Brain microvascular endothelial cell (primary cell): ENCODE results near the gene AK2.
A peak's percentile ranks its signal among the peaks of the same experiment; 100 is the strongest.
"Not testable (repeated sequence)": the region's sequence is repeated elsewhere in the genome, so short reads cannot be mapped to it uniquely, and the experiment has no call there.

ENCODE experiments used
- DNase-seq: peaks from one replicate; pipeline ENCODE4 v3.0.0-alpha.2; 2020
- H3K27ac ChIP-seq: fragments of 250-450 bp; sonication (Bioruptor Pico); 2 replicates; pipeline ENCODE4 v1.5.1; 2020; ENCODE audit warnings: mild to moderate bottlenecking, moderate library complexity
- H3K27me3 ChIP-seq: fragments of 250-450 bp; sonication (Bioruptor Pico); replicated peaks from 2 replicates; pipeline ENCODE4 v1.5.1; 2020; ENCODE audit warnings: mild to moderate bottlenecking
- H3K36me3 ChIP-seq: fragments of 250-450 bp; sonication (Bioruptor Pico); replicated peaks from 2 replicates; pipeline ENCODE4 v1.5.1; 2020; ENCODE audit warnings: mild to moderate bottlenecking
- H3K4me3 ChIP-seq: 2 replicates; pipeline ENCODE4 v1.5.1; 2011; ENCODE audit warnings: low read depth, mild to moderate bottlenecking, control low read depth, low read length, moderate library complexity
- in situ Hi-C: cut with HindIII; loops from 2 replicates; pipeline ENCODE4 v1.10.0; 2017; ENCODE audit warnings: low sequenced_read_pairs, low pct_ligation_motif_present
- TF ChIP-seq, protein P1 (sequence below): IDR thresholded peaks from 2 replicates; pipeline ENCODE4 v1.5.1; 2011; ENCODE audit warnings: low read depth, mild to moderate bottlenecking, moderate library complexity, low read length, control low read depth, inconsistent platforms; ENCODE audit errors: missing control alignments

AK2 gene

DNA sequence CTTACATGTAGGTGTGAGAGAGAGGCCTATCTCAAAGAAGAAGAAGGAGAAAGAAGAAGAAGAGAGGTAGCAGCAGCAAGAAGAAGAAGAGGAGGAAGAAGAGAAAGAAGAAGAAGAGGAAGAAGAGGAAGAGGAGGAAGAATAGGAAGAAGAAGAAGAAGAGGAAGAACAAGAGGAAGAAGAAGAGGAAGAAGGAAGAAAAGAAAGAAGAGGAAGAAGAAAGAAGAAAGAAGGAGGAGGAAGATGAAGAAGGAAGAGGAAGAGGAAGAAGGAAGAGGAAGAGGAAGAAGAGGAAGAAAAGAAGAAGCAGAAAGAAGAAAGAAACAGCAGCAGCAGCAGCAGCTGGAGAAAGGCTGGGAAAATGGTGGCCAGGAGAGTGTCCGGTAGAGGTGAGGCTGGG, 33.9 kb upstream of the AK2 start:
- no peaks in the 10 kb centered on the region for H3K36me3 ChIP-seq
- no peaks in the 10 kb centered on the region for H3K27me3 ChIP-seq
- DNase-seq: no peak
- in situ Hi-C loops: no loop called here
- no peak overlapping the region for H3K4me3 ChIP-seq
- no peak overlapping the region for H3K27ac ChIP-seq
- TF ChIP-seq, protein P1, sequence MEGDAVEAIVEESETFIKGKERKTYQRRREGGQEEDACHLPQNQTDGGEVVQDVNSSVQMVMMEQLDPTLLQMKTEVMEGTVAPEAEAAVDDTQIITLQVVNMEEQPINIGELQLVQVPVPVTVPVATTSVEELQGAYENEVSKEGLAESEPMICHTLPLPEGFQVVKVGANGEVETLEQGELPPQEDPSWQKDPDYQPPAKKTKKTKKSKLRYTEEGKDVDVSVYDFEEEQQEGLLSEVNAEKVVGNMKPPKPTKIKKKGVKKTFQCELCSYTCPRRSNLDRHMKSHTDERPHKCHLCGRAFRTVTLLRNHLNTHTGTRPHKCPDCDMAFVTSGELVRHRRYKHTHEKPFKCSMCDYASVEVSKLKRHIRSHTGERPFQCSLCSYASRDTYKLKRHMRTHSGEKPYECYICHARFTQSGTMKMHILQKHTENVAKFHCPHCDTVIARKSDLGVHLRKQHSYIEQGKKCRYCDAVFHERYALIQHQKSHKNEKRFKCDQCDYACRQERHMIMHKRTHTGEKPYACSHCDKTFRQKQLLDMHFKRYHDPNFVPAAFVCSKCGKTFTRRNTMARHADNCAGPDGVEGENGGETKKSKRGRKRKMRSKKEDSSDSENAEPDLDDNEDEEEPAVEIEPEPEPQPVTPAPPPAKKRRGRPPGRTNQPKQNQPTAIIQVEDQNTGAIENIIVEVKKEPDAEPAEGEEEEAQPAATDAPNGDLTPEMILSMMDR: no peak

DNA sequence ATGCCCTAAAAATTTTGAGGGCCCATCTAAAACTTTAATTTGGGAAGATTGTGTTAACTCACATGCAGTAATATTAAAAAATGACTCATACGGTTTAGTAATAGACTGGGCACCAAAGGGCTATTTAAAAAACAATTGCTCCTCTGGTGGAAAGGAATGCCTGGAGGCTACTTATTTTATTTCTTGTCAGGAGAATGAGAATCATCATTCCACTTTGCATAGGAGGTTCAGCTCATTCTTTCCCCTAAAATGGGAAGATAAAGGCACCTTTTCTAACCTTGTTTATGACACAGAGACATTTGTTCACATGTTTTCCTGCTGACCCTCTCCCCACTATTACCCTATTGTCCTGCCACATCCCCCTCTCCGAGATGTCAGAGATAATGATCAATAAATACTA, 31.4 kb upstream of the AK2 start:
- H3K27me3 ChIP-seq, H3K27ac ChIP-seq, DNase-seq, H3K36me3 ChIP-seq, H3K4me3 ChIP-seq, in situ Hi-C loops: not testable (repeated sequence)

DNA sequence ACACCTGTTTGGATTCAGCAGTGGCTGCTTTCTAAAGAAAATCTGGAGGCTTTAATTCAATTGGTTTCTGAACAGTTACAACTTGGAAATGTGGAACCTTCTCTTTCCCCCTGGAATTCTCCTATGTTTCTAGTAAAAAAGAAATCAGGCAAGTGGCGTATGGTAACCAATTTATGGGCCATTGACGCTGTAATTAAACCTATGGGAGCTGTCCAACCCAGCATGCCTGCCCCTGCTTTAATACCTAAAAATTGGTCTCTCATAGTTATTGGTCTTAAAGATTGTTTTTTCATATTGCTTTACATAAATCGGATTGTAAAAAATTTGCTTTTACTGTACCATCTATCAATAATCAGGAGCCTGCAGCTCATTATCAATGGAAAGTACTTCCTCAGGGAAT, 29.8 kb upstream of the AK2 start:
- H3K4me3 ChIP-seq, in situ Hi-C loops, H3K27me3 ChIP-seq, H3K27ac ChIP-seq, H3K36me3 ChIP-seq, DNase-seq: not testable (repeated sequence)

DNA sequence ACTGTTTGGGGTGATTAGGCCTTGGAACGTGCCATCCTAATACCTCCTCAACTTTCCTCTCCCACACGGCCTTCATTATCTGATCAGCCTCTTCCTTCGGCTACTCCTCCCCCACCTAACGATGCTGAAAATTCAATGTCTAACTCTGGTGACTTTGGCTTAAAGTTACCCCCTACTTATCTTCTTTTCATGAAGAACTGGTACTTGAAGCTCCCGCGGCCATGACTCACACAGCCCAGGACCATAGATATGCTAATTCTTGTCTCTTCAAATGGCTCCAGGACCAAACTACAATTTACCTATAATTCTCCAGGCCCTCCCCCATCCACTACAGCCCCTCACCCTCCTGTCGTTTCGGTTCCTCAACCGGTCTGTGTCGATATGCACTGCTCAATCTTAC, 28.6 kb upstream of the AK2 start:
- in situ Hi-C loops: no loop called here

DNA sequence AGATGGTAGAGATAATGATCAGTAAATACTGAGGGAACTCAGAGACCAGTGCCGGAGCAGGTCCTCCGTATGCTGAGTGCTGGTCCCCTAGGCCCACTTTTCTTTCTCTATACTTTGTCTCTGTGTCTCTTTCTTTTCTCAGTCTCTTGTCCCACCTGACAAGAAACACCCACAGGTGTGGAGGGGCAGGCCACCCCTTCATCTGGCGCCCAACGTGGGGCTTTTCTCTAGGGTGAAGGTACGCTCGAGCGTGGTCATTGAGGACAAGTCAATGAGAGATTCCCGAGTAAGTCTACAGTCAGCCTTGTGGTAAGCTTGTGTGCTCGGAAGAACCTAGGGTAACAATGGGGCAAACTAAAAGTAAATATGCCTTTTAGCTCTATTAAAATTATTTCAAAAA, 27.6 kb upstream of the AK2 start:
- in situ Hi-C loops, H3K36me3 ChIP-seq, H3K4me3 ChIP-seq, H3K27ac ChIP-seq, DNase-seq, H3K27me3 ChIP-seq: not testable (repeated sequence)

More for the DNA sequence above, 28.6 kb upstream of the AK2 start:
- DNase-seq: no peak
- no peak overlapping the region for H3K27ac ChIP-seq
- H3K27me3 ChIP-seq: no peaks in the 10 kb centered on the region
- TF ChIP-seq, protein P1: no peak
- H3K36me3 ChIP-seq: no peaks in the 10 kb centered on the region
- no peak overlapping the region for H3K4me3 ChIP-seq

DNA sequence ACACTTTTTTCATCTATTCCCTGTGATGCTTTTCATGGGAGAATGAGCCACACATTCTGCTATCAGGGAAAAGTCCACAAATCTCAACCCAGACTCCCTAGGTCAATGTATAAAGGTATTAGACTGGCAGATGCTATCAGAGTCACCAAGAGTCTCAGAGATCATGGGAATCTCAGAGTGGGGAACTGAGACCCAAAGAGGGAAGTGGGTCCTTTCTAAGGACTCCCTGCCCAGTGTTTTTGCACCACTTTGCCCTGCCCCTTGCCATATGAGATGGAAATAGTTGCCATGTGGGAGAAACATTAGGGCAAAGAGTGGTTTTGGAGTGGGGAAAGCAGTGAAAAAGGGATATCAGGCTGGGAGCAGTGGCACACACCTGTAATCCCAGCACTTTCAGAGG, 25.2 kb upstream of the AK2 start:
- Histone ChIP-seq H3K27ac (no peak overlapping the region), H3K27me3 (no peaks in the 10 kb centered on the region), H3K4me3 (no peak overlapping the region), H3K36me3 (no peaks in the 10 kb centered on the region)
- TF ChIP-seq, protein P1: no peak
- DNase-seq: no peak
- in situ Hi-C loops: no loop called here

DNA sequence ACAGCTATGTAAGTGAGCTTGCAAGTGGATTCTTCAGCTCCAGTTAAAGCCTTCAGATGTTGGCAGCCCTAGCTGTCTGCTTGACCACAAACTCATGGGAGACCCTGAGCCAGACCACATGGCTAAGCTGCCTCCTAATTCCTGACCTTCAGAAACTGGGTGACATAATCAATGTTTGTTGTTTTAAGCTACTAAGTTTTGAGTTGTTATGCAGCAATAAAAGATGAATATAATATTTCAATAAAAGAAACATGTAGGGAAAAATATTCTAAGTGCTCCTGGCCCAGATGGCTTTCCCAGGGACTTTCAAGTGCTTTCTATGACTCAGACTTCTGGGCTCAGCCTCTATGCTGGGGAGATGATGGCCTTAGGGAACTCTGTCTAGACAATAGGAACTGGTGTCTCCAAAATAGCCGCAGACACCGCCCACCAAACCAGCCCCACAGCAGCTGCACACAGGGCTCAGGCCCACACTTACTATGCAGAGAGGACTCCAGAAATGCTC, 23.9 kb upstream of the AK2 start:
- Histone ChIP-seq H3K27me3 (no peaks in the 10 kb centered on the region), H3K4me3 (no peak overlapping the region), H3K36me3 (no peaks in the 10 kb centered on the region), H3K27ac (peak overlapping the region; percentile 75)
- in situ Hi-C loops: no loop called here
- peak; percentile 95 for DNase-seq
- TF ChIP-seq, protein P1: no peak
